Aorta (tissue), 5 donors: Measurements from ENCODE around the gene LCN10. TPM values are rescaled to one million over a fixed set of nuclear protein-coding genes. Genes with fewer than 3 reads are reported as not detected.

Experiments used
- ATAC-seq: fragments of 200-7000 bp; cut with Tn5 transposase; one replicate; pipeline ENCODE4 v1.9.1; 2022; ENCODE audit warnings: moderate library complexity; ENCODE audit not compliant: low FRiP score
- DNase-seq, 2 donors: peaks; one replicate each; pipeline ENCODE4 v3.0.0-alpha.2; 2020
- H3K27ac ChIP-seq, 2 donors: one replicate each; pipeline ENCODE4 v1.5.1; 2013; ENCODE audit warnings: low read length in 2 of 2, mild to moderate bottlenecking in 2 of 2, moderate library complexity in 2 of 2, control low read depth in 1 of 2, inconsistent platforms in 1 of 2, low read depth in 1 of 2
- H3K27me3 ChIP-seq, 2 donors: one replicate each; pipeline ENCODE4 v1.6.1; 2013; ENCODE audit warnings: control low read depth in 1 of 2, low read length in 1 of 2, mild to moderate bottlenecking in 1 of 2, moderate library complexity in 1 of 2; ENCODE audit not compliant: insufficient read depth in 2 of 2, control insufficient read depth in 1 of 2
- H3K36me3 ChIP-seq, 2 donors: one replicate each; pipeline ENCODE4 v1.6.1; 2013; ENCODE audit warnings: control low read depth in 1 of 2, low read length in 1 of 2, mild to moderate bottlenecking in 1 of 2; ENCODE audit not compliant: insufficient read depth in 2 of 2, control insufficient read depth in 1 of 2
- H3K4me1 ChIP-seq, 2 donors: one replicate each; pipeline ENCODE4 v1.6.1; 2013; ENCODE audit warnings: low read length in 2 of 2, control low read depth in 1 of 2, mild to moderate bottlenecking in 1 of 2, moderate library complexity in 1 of 2; ENCODE audit not compliant: insufficient read depth in 2 of 2, control insufficient read depth in 1 of 2
- H3K4me3 ChIP-seq, 2 donors: one replicate each; pipeline ENCODE4 v1.5.1; 2013; ENCODE audit warnings: low read length in 2 of 2, control low read depth in 1 of 2, mild to moderate bottlenecking in 1 of 2
- H3K9me3 ChIP-seq: one replicate; pipeline ENCODE4 v1.6.1; 2013; ENCODE audit warnings: mild to moderate bottlenecking, low read length; ENCODE audit not compliant: control insufficient read depth
- WGBS, 2 donors: extraction: QIAGEN DNeasy Blood & Tissue Kit; methylation state at CpG; one replicate each; pipeline ENCODE4 v1.1.7; 2013; 5-methylcytosine and 5-hydroxymethylcytosine counted together
- intact Hi-C, 2 donors: fragments of 100-400 bp; cut with DNase I; formaldehyde crosslinking; loops; one replicate each; pipeline versions ENCODE4 v1.14.2 to v1.15.0; 2022
- polyA plus RNA-seq, 2 donors: library from polyadenylated mRNA; stranded (reverse); fragments of 200-250 nt; gene quantifications; one replicate each; pipeline ENCODE4 v1.2.3, GENCODE V29; 2013
- total RNA-seq, 2 donors: library from RNA; stranded (reverse); fragmentation: NEBNext Ultra II Directional; extraction: Animal tissue kit (Norgen Biotek cat#: 25700); gene quantifications; one replicate each; pipeline ENCODE4 v1.2.1, GENCODE V29; 2021
- donor health status: healthy with polysubstance abuse.
- donor health status: Bipolar disorder and iron deficiency.
- donor health status: DM: no; HTN: no; CAD: no.
- donor health status: DM: no; HTN: no; CAD: no.
- donor health status: DM: yes; HTN: yes; CAD: no.

LCN10 gene
- total and polyA plus RNA-seq, 4 donors = 0.25 to 13.4 (median 6.7) TPM

- ATAC-seq = no peak
- Histone ChIP-seq H3K27ac (no peak overlapping the region), H3K4me1 (no peaks in the 10 kb centered on the region), H3K36me3 (no peaks in the 10 kb centered on the region), H3K9me3 (no peaks in the 10 kb centered on the region), H3K27me3 (no peaks in the 10 kb centered on the region), H3K4me3 (no peak overlapping the region)
- intact Hi-C loops = no loop called here
- 88 to 92% methylated on average over 22 of the region's 22 CpGs for WGBS, 2 donors
- no peak for DNase-seq
Observed at GRCh38 chr9:136746155-136746490, 3.4 kb upstream of the LCN10 start.

GRCh38 chr9:136745389-136746154, 2.8 kb upstream of the LCN10 start:
- no peak for DNase-seq
- no peaks in the 10 kb centered on the region for H3K36me3 ChIP-seq
- intact Hi-C loops = no loop called here
- no peak overlapping the region for H3K27ac ChIP-seq
- WGBS, 2 donors = 86 to 89% methylated on average over 23 of the region's 23 CpGs
- H3K4me1 ChIP-seq = no peaks in the 10 kb centered on the region
- ATAC-seq = no peak
- no peaks in the 10 kb centered on the region for H3K9me3 ChIP-seq
- no peaks in the 10 kb centered on the region for H3K27me3 ChIP-seq
- no peak overlapping the region for H3K4me3 ChIP-seq

GRCh38 chr9:136744773-136745172, 2.0 kb upstream of the LCN10 start:
- H3K9me3 ChIP-seq = no peaks in the 10 kb centered on the region
- WGBS, 2 donors = 85 to 93% methylated on average over 13 to 18 of the region's 18 CpGs
- no peaks in the 10 kb centered on the region for H3K27me3 ChIP-seq

GRCh38 chr9:136743639-136744211, 985 bp upstream of the LCN10 start:
- no peaks in the 10 kb centered on the region for H3K4me1 ChIP-seq
- WGBS, 2 donors = 80 to 84% methylated on average over 16 of the region's 16 CpGs
- intact Hi-C loops = no loop called here
- H3K4me3 ChIP-seq = no peak overlapping the region
- no peaks in the 10 kb centered on the region for H3K36me3 ChIP-seq
- no peak for DNase-seq
- no peaks in the 10 kb centered on the region for H3K9me3 ChIP-seq
- H3K27ac ChIP-seq = no peak overlapping the region
- no peak for ATAC-seq
- H3K27me3 ChIP-seq = no peaks in the 10 kb centered on the region

More at GRCh38 chr9:136744773-136745172, 2.0 kb upstream of the LCN10 start:
- DNase-seq (no peak), ATAC-seq (no peak)
- Histone ChIP-seq H3K4me1 (no peaks in the 10 kb centered on the region), H3K4me3 (no peak overlapping the region), H3K27ac (no peak overlapping the region), H3K36me3 (no peaks in the 10 kb centered on the region)
- intact Hi-C loops = no loop called here

GRCh38 chr9:136741883-136742571, 713 bp downstream of the LCN10 start:
- no peak overlapping the region for H3K4me3 ChIP-seq
- no peaks in the 10 kb centered on the region for H3K9me3 ChIP-seq
- whole genome bisulfite sequencing, 2 donors = 26 to 28% methylated on average over 30 to 32 of the region's 32 CpGs
- no peaks in the 10 kb centered on the region for H3K4me1 ChIP-seq
- H3K27me3 ChIP-seq = no peaks in the 10 kb centered on the region
- no peak overlapping the region for H3K27ac ChIP-seq
- ATAC-seq (peak; percentile 19), DNase-seq (no peak)
- no peaks in the 10 kb centered on the region for H3K36me3 ChIP-seq
- intact Hi-C loops = no loop called here

GRCh38 chr9:136740971-136741882, 1.5 kb downstream of the LCN10 start:
- 11 to 14% methylated on average over 37 of the region's 37 CpGs for WGBS, 2 donors
- intact Hi-C loops = no loop called here
- Histone ChIP-seq H3K4me1 (no peaks in the 10 kb centered on the region), H3K9me3 (no peaks in the 10 kb centered on the region), H3K36me3 (no peaks in the 10 kb centered on the region), H3K27ac (no peak overlapping the region), H3K27me3 (no peaks in the 10 kb centered on the region), H3K4me3 (no peak overlapping the region)
- ATAC-seq (no peak), DNase-seq (no peak)

GRCh38 chr9:136740491-136740890, 2.2 kb downstream of the LCN10 start:
- intact Hi-C loops = no loop called here
- DNase-seq (no peak), ATAC-seq (no peak)
- WGBS, 2 donors = 78 to 82% methylated on average over 16 of the region's 16 CpGs
- Histone ChIP-seq H3K36me3 (no peaks in the 10 kb centered on the region), H3K4me1 (no peaks in the 10 kb centered on the region), H3K27ac (no peak overlapping the region), H3K9me3 (no peaks in the 10 kb centered on the region), H3K27me3 (no peaks in the 10 kb centered on the region), H3K4me3 (no peak overlapping the region)

GRCh38 chr9:136740069-136740468, 2.7 kb downstream of the LCN10 start:
- H3K9me3 ChIP-seq = no peaks in the 10 kb centered on the region
- intact Hi-C loops = no loop called here
- H3K4me1 ChIP-seq = no peaks in the 10 kb centered on the region
- no peak for ATAC-seq
- 75 to 83% methylated on average over 11 of the region's 11 CpGs for WGBS, 2 donors
- H3K27me3 ChIP-seq = no peaks in the 10 kb centered on the region
- no peaks in the 10 kb centered on the region for H3K36me3 ChIP-seq
- H3K4me3 ChIP-seq = no peak overlapping the region
- H3K27ac ChIP-seq = no peak overlapping the region
- no peak for DNase-seq
